ENCODE results near the gene SLC12A7. TPM values are rescaled to one million over a fixed set of nuclear protein-coding genes. Genes with fewer than 3 reads are reported as not detected.

The SLC12A7 gene
- polyA plus RNA-seq, 3 donors: 33.2 to 51.6 (median 46.1) TPM

Other genes with a start within 250 kb of the SLC12A7 start
- gene BRD9, start 219.3 kb downstream of the SLC12A7 start, polyA plus RNA-seq (ENCODE audit: insufficient read length in 3 of 3): 10 to 100 TPM; 38.7 to 46.1 (median 42.4) TPM
- 10 to 100 TPM; 11.0 to 19.0 (median 16.1) TPM for gene TRIP13, start 219.2 kb downstream of the SLC12A7 start, polyA plus RNA-seq (ENCODE audit: insufficient read length in 3 of 3)
- gene NKD2, start 103.3 kb downstream of the SLC12A7 start, polyA plus RNA-seq (ENCODE audit: insufficient read length in 3 of 3): 10 to 100 TPM; 10.5 to 29.6 (median 17.9) TPM
- gene SLC6A19, start 89.5 kb upstream of the SLC12A7 start, polyA plus RNA-seq (ENCODE audit: insufficient read length in 3 of 3): 10 to 100 TPM; 51.8 to 83.3 (median 56.1) TPM
- 1 to 10 TPM in 2 of 3 donors, under 1 TPM in 1; 0.12 to 4.6 (median 3.4) TPM for gene SLC6A18, start 113.3 kb upstream of the SLC12A7 start, polyA plus RNA-seq (ENCODE audit: insufficient read length in 3 of 3)
- gene TERT, start 183.0 kb upstream of the SLC12A7 start, polyA plus RNA-seq (ENCODE audit: insufficient read length in 3 of 3): under 1 TPM; 0.36 to 0.67 (median 0.56) TPM
- 100 to 1,000 TPM; 124 to 129 (median 127) TPM for gene CLPTM1L, start 233.0 kb upstream of the SLC12A7 start, polyA plus RNA-seq (ENCODE audit: insufficient read length in 3 of 3)

Data from renal cortex interstitium (tissue), 3 donors.